ENCODE measurements around the gene PRAMEF2.
"Not testable (repeated sequence)": the region's sequence is repeated elsewhere in the genome, so short reads cannot be mapped to it uniquely, and the experiment has no call there.

Gene PRAMEF2

DNA sequence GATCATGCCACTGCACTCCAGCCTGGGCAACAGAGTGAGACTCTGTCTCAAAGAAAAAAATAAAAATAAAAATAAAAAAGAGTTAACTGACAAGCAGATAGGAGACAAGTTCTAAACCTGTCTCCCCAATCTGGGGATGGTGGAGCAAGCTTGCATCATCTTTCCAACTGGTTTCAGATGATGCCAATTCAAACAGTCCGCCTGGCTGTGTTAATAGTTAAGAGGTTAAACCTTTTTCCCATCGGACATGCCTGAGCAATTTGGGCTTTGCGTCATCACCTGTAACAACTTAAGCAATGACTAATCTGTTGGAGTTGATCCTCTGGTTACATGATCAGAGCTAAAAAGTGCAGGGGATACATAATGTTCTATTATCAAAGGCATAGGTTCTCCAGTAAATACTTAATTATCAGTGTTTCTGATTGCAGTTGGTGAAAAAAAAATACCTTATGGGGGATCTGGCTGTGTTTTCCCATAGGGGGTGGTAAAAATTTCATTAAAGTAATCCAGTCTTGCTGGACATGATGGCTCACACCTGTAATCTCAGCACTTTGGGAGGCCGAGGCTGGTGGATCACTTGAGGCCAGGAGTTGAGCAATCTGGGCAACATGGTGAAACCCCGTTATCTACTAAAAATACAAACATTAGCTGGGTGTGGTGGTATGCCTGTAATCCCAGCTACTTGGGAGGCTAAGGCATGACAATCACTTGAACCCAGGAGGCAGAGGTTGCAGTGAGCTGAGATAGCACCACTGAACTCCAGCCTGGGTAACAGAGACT is 47.1 kb downstream of the PRAMEF2 start:
- H3K4me3 ChIP-seq (ENCODE audit: low read length); DNase-seq (ENCODE audit: low read depth): not testable (repeated sequence)
